ENCODE measurements around the gene NME3.

The NME3 gene

DNA sequence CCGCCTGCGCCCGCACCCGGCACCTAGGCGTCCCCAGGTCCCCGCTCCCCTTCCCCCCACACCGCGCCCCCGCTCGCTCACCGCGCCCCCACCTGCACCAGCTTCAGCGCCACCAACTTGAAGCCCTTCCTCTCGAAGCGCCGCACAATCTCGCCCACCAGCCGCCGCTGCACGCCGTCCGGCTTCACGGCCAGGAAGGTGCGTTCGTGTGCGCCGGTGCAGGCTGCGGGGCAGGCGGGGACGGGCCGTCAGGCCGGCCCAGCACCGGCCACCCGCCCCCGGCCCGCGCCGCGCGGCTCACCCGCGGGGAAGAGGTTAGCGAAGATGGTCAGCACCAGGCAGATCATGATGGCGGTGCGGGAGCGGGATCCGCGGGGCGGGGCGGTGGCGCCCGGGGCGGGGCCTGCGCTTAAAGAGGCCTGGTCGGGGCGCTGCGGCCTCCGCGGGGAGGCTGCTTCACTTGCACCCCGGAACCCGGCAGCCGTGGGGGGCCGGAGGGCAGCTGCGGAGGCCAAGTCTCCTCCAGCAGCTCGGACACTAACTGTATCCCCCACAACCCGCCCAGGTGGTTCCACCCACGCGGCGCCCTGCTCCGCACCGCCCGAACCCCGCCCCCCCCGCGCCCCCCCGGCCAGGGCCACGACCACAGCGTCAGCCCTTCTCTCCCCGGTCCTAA is at the start of gene NME3:
Gene NME3, minus strand, starts transcription at position 356 of the 676 bp plus-strand sequence. Its CDS starts 9 bp downstream, at position 347.
- peaks cover 25% of the 10 kb centered on the region for H3K36me3 ChIP-seq (ENCODE audit: low read depth)
- H3K9me3 ChIP-seq (ENCODE audit: severe bottlenecking): no peaks in the 10 kb centered on the region
- H3K27ac ChIP-seq (ENCODE audit: poor library complexity, severe bottlenecking): peak within 1 kb of the TSS; percentile 66
- peak; percentile 29 for ATAC-seq (ENCODE audit: low read depth)
- DNase-seq (ENCODE audit: low spot score): no peak
- TF ChIP-seq, protein P1, sequence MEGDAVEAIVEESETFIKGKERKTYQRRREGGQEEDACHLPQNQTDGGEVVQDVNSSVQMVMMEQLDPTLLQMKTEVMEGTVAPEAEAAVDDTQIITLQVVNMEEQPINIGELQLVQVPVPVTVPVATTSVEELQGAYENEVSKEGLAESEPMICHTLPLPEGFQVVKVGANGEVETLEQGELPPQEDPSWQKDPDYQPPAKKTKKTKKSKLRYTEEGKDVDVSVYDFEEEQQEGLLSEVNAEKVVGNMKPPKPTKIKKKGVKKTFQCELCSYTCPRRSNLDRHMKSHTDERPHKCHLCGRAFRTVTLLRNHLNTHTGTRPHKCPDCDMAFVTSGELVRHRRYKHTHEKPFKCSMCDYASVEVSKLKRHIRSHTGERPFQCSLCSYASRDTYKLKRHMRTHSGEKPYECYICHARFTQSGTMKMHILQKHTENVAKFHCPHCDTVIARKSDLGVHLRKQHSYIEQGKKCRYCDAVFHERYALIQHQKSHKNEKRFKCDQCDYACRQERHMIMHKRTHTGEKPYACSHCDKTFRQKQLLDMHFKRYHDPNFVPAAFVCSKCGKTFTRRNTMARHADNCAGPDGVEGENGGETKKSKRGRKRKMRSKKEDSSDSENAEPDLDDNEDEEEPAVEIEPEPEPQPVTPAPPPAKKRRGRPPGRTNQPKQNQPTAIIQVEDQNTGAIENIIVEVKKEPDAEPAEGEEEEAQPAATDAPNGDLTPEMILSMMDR (IDR thresholded peaks at IDR 0.05; ENCODE audit: poor library complexity, severe bottlenecking): no peak
- H3K27me3 ChIP-seq (ENCODE audit: insufficient read depth, poor library complexity, severe bottlenecking): no peaks in the 10 kb centered on the region
- peak within 1 kb of the TSS; percentile 83 for H3K4me3 ChIP-seq (ENCODE audit: severe bottlenecking)
- H3K4me1 ChIP-seq (ENCODE audit: insufficient read depth, poor library complexity, severe bottlenecking): peaks cover 4% of the 10 kb centered on the region

DNA sequence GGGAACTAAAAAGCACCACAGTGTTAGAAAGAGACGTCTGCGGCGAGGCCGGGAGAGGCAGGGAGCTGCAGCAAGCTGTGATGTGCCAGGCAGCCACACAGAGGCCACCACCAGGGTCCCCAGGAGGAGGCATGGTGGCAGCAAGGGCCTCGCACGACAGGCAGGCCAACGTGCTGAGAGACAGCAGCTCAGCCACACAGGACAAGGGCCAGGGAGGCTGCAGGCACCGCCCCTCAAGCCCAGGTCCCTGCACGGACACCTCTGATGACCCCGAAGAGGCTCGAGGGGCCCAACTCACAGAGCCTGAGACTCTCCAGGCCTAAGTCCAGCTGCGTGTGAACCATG is 49.6 kb upstream of the NME3 start:
- no peak for ATAC-seq (ENCODE audit: low read depth)
- Histone ChIP-seq H3K36me3 (ENCODE audit: low read depth) (peaks cover 23% of the 10 kb centered on the region), H3K27ac (ENCODE audit: poor library complexity, severe bottlenecking) (peak overlapping the region; percentile 20), H3K27me3 (ENCODE audit: insufficient read depth, poor library complexity, severe bottlenecking) (no peaks in the 10 kb centered on the region), H3K9me3 (ENCODE audit: severe bottlenecking) (no peaks in the 10 kb centered on the region), H3K4me3 (ENCODE audit: severe bottlenecking) (no peak overlapping the region), H3K4me1 (ENCODE audit: insufficient read depth, poor library complexity, severe bottlenecking) (no peaks in the 10 kb centered on the region)
- no peak for DNase-seq (ENCODE audit: low spot score)
- TF ChIP-seq, protein P1 (IDR thresholded peaks at IDR 0.05; ENCODE audit: poor library complexity, severe bottlenecking): no peak

DNA sequence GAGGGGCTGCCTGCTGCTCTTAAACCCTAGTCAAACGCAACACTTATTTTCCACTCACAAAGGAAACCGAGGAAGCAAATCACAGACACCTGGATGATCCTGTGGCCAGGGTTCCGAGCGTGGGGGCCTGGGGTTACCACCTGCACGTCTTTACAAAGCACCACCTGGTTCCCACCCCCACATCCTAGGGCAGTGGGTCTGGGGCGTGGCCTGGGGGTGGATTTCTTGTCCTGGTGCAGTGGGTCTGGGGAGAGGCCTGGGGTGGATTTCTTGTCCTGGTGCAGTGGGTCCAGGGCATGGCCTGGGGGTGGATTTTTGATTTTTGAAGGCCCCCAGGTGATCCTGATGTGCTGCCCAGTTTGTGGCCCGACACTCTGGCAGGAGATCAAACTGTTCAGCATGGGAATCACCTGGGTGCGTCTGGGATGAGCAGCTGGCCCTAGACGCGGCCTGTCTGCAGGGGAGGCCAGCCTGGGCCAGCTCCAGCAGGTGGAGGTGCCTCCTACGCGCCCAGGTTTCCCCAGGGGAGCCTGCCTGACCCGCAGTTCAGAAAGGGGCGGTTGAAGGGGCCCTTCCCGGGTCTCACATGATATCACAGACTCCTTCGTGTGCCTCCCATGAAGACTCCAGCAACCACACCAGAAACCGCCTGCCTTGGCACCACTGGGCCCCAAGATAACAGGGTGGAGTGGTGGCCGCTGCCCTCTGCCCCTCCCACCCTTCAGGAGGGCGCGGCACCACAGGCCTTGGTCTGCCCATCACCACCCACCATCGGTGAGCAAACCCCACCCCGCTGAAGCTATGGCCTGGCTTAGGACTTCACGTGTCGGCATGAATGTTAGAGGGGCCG is 49.0 kb upstream of the NME3 start:
- TF ChIP-seq, protein P1 (IDR thresholded peaks at IDR 0.05; ENCODE audit: poor library complexity, severe bottlenecking): no peak
- ATAC-seq (ENCODE audit: low read depth) (no peak), DNase-seq (ENCODE audit: low spot score) (no peak)
- peaks cover 26% of the 10 kb centered on the region for H3K36me3 ChIP-seq (ENCODE audit: low read depth)
- no peak overlapping the region for H3K27ac ChIP-seq (ENCODE audit: poor library complexity, severe bottlenecking)
- no peaks in the 10 kb centered on the region for H3K4me1 ChIP-seq (ENCODE audit: insufficient read depth, poor library complexity, severe bottlenecking)
- H3K4me3 ChIP-seq (ENCODE audit: severe bottlenecking): no peak overlapping the region
- H3K9me3 ChIP-seq (ENCODE audit: severe bottlenecking): no peaks in the 10 kb centered on the region
- H3K27me3 ChIP-seq (ENCODE audit: insufficient read depth, poor library complexity, severe bottlenecking): no peaks in the 10 kb centered on the region

DNA sequence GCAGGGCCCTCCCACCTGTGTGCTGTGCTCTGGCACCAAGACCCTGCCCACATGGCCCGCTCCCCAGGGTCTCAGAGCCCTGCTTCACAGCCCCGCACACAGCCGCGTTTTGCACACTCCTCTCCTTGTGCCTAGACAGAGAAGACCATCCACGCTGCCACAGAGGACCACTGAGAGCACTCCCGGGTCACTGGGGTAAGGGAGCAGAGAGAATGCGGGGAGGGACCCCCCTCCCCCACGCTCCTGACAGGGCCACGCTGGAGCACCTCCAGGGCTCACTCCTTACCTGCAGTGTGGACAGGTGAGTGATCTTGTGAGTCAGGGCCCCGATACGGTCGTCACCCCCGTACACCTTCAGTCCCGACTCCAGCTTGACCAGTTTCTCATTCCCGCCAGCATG is 48.3 kb upstream of the NME3 start:
- ATAC-seq (ENCODE audit: low read depth) (no peak), DNase-seq (ENCODE audit: low spot score) (no peak)
- Histone ChIP-seq H3K9me3 (ENCODE audit: severe bottlenecking) (no peaks in the 10 kb centered on the region), H3K27ac (ENCODE audit: poor library complexity, severe bottlenecking) (no peak overlapping the region), H3K4me1 (ENCODE audit: insufficient read depth, poor library complexity, severe bottlenecking) (no peaks in the 10 kb centered on the region), H3K36me3 (ENCODE audit: low read depth) (peaks cover 30% of the 10 kb centered on the region), H3K4me3 (ENCODE audit: severe bottlenecking) (no peak overlapping the region), H3K27me3 (ENCODE audit: insufficient read depth, poor library complexity, severe bottlenecking) (no peaks in the 10 kb centered on the region)
- TF ChIP-seq, protein P1 (IDR thresholded peaks at IDR 0.05; ENCODE audit: poor library complexity, severe bottlenecking): no peak

All from RWPE2 (cell line).